ENCODE results near the gene FGF12.

DNA sequence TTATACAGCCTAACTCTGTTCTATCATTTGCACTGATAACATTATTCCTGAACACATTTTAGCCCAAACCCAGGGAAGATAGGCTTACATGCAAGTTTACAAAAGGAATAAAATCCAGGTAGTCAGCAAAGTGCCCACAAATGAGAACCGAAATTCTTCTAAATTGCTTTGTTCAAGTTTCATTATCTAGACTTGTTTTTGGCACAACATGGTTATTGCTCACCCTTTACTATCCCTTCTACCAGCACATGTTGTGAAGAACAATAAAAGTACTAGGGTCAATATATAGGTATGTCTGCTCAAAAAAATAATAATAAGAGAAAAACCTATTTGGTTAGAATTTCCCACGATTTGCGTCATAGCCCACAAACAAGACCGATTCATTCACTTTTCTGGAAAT, 430.5 kb downstream of the FGF12 start:
- TF ChIP-seq YY1 (IDR thresholded peaks at IDR 0.05; ENCODE audit: insufficient read depth, insufficient read length) (no peak), ZNF274 (IDR thresholded peaks at IDR 0.05; ENCODE audit: low read depth, low read length) (no peak)
